GM12878 (cell line): Measurements from ENCODE around the gene WHRN. TPM values are rescaled to one million over a fixed set of nuclear protein-coding genes. Genes with fewer than 3 reads are reported as not detected.

Source experiments
- ATAC-seq: fragments of 200-7000 bp; cut with Tn5 transposase; 3 replicates; pipeline ENCODE4 v1.9.1; 2020; ENCODE audit warnings: mild to moderate bottlenecking, moderate library complexity
- BruUV-seq: library from RNA; stranded (reverse); fragments of 400-500 nt; replicated peaks from 2 replicates; lab custom pipeline; 2021; lab: Mats Ljungman, UMichigan
- CTCF ChIA-PET: fragments of 300-600 bp; sonication (Branson Sonifier 250); formaldehyde crosslinking; extraction: SDS; loops from one replicate; lab custom pipeline; 2021; ENCODE audit warnings: inconsistent platforms; lab: Yijun Ruan, JAX
- POLR2A ChIA-PET: fragments of 350-600 bp; formaldehyde crosslinking; extraction: SDS; loops from one replicate; lab custom pipeline; 2021; ENCODE audit warnings: inconsistent platforms; lab: Charles Lee
- RAD21 ChIA-PET: fragments of 300-600 bp; sonication (Branson Sonifier 250); formaldehyde crosslinking; loops from one replicate; lab custom pipeline; 2023; ENCODE audit warnings: antibody characterized with exemption; ENCODE audit not compliant: unreplicated experiment; lab: Charles Lee
- SMC1A ChIA-PET: fragments of 300-600 bp; sonication (Branson Sonifier 250); formaldehyde crosslinking; loops from one replicate; lab custom pipeline; 2023; ENCODE audit not compliant: unreplicated experiment, uncharacterized antibody; lab: Charles Lee
- DNase-seq: peaks from one replicate; pipeline ENCODE4 v3.0.0-alpha.2; 2011; ENCODE audit warnings: low read depth, low spot score
- FAIRE-seq: peaks from 3 replicates; lab custom pipeline; 2011; peaks lifted over from hg19 to GRCh38; lab: Jason Lieb, UNC
- H2AFZ ChIP-seq: 2 replicates; pipeline ENCODE4 v1.6.0; 2011; ENCODE audit warnings: low read depth, low read length, control low read depth; ENCODE audit not compliant: control insufficient read depth
- H3K27ac ChIP-seq: 2 replicates; pipeline ENCODE4 v1.5.1; 2011; ENCODE audit warnings: control low read depth; ENCODE audit not compliant: control insufficient read depth, insufficient read depth
- H3K27me3 ChIP-seq, 2 experiments: replicated peaks in 1 of 2; 2 replicates each; pipeline versions ENCODE4 v1.6.0 to v1.6.1; 2011; ENCODE audit warnings: low read length in 1 of 2; ENCODE audit not compliant: control insufficient read depth in 2 of 2, insufficient read depth in 2 of 2
- H3K36me3 ChIP-seq, 2 experiments: 2 replicates each; pipeline ENCODE4 v1.5.1; 2011; ENCODE audit warnings: low read length in 1 of 2; ENCODE audit not compliant: control insufficient read depth in 2 of 2, insufficient read depth in 2 of 2
- H3K4me1 ChIP-seq: 2 replicates; pipeline ENCODE4 v1.6.1; 2011; ENCODE audit warnings: mild to moderate bottlenecking, low read length, moderate library complexity, mixed read lengths; ENCODE audit not compliant: control insufficient read depth, insufficient read depth
- H3K4me2 ChIP-seq: 2 replicates; pipeline ENCODE4 v1.6.0; 2011; ENCODE audit warnings: control low read depth; ENCODE audit not compliant: control insufficient read depth, insufficient read depth
- H3K4me3 ChIP-seq: fragments of 200-600 bp; sonication (generic); 2 replicates; pipeline ENCODE4 v1.5.1; 2016
- H3K79me2 ChIP-seq: 2 replicates; pipeline ENCODE4 v1.6.0; 2011; ENCODE audit warnings: low read length; ENCODE audit not compliant: control insufficient read depth, insufficient read depth
- H3K9ac ChIP-seq: 2 replicates; pipeline ENCODE4 v1.8.0; 2011; ENCODE audit warnings: low read length, control low read depth, mixed read lengths; ENCODE audit not compliant: control insufficient read depth, insufficient read depth
- H3K9me3 ChIP-seq: replicated peaks from 3 replicates; pipeline ENCODE4 v1.5.1; 2011; ENCODE audit warnings: mild to moderate bottlenecking, low read length; ENCODE audit not compliant: control insufficient read depth, insufficient read depth
- H4K20me1 ChIP-seq: 2 replicates; pipeline ENCODE4 v1.6.0; 2011; ENCODE audit not compliant: control insufficient read depth, insufficient read depth
- BCL11A ChIP-seq: IDR thresholded peaks from 2 replicates; pipeline ENCODE4 v1.6.1; 2011; ENCODE audit warnings: low read depth, low read length
- CREM ChIP-seq: IDR thresholded peaks from 2 replicates; pipeline ENCODE4 v1.6.1; 2014; ENCODE audit warnings: antibody characterized with exemption, low read depth
- IRF5 ChIP-seq: fragments of 450-650 bp; IDR thresholded peaks from 2 replicates; pipeline ENCODE4 v1.6.1; 2017; ENCODE audit warnings: borderline replicate concordance
- MYB ChIP-seq: fragments of 150-350 bp; IDR thresholded peaks from 2 replicates; pipeline ENCODE4 v1.6.1; 2014; ENCODE audit warnings: mild to moderate bottlenecking, low read depth, low read length, borderline replicate concordance
- NFIC ChIP-seq: IDR thresholded peaks from 2 replicates; pipeline ENCODE4 v1.6.1; 2012; ENCODE audit warnings: low read depth, mild to moderate bottlenecking, inconsistent platforms, low read length, moderate library complexity
- ZBED1 ChIP-seq: IDR thresholded peaks from 2 replicates; pipeline ENCODE4 v1.6.1; 2016; ENCODE audit warnings: borderline replicate concordance
- WGBS: methylation state at CpG from one replicate; pipeline ENCODE4 v1.1.6; 2016; ENCODE audit warnings: low lambda C conversion rate; ENCODE audit not compliant: insufficient replicate concordance, insufficient coverage; ENCODE audit errors: missing lambda C conversion rate; 5-methylcytosine and 5-hydroxymethylcytosine counted together
- in situ Hi-C: fragments of 300-500 bp; cut with MboI; formaldehyde crosslinking; loops from 9 replicates; pipeline ENCODE4 v1.14.3; 2018; ENCODE audit warnings: mixed read lengths
- intact Hi-C: fragments of 100-400 bp; cut with micrococcal nuclease; formaldehyde crosslinking; loops from one replicate; pipeline ENCODE4 v1.14.2; 2022; ENCODE audit not compliant: unreplicated experiment
- polyA plus RNA-seq, 11 experiments: library from polyadenylated mRNA; depleted of rRNA in 4 of 11; unstranded in 6 of 11; stranded (reverse) in 5 of 11; fragments of >200 nt; fragmentation: Nextera tagmentation in 4 of 11; fragmentation: Illumina TruSeq in 1 of 11; extraction: Ambion mirVana in 4 of 11; extraction: Trizol in 1 of 11; gene quantifications; 1 replicate in 1 of 11; 2 replicates in 10 of 11; pipeline versions ENCODE4 v1.2.1 to v1.2.3, GENCODE V29; 2011 to 2016; ENCODE audit warnings: inconsistent platforms in 2 of 11, missing spikeins in 2 of 11, low read depth in 1 of 11
- total RNA-seq, 4 experiments: library from RNA; depleted of rRNA in 3 of 4; stranded (reverse); fragments of >200 nt in 3 of 4; fragmentation: Illumina TruSeq in 1 of 4; extraction: Trizol in 1 of 4; gene quantifications; 2 replicates each; pipeline versions ENCODE4 v1.2.1 to v1.2.3, GENCODE V29; 2013 to 2021
- TF ChIP-seq, protein P1 (sequence below): fragments of 450-650 bp; IDR thresholded peaks from 2 replicates; pipeline ENCODE4 v1.6.1; 2017; ENCODE audit warnings: antibody characterized with exemption, mild to moderate bottlenecking, moderate library complexity

WHRN gene
- total and polyA plus RNA-seq, 10 of the 15 experiments (the other 5 are each of a cell fraction or from before 2014, with no cell fraction given), result 0.04 to 18.2 (median 0.68) TPM; not detected in 1

- BruUV-seq, result no TSS peak
- POLR2A ChIA-PET, result interaction anchor here (1.1 kb wide), 1 partner anchor 229 kb away, joined by 3 read pairs; no protein-coding TSS in a partner anchor
- CTCF ChIA-PET, result interaction anchor here (0.8 to 1.4 kb wide), 3 partner anchors 18 to 81 kb away, joined by 3 to 4 read pairs (median 3); no protein-coding TSS in a partner anchor
- Histone ChIP-seq H3K27me3 (no peaks in the 10 kb centered on the region), H3K27ac (no peak overlapping the region), H3K4me2 (no peak overlapping the region), H2AFZ (no peak overlapping the region), H3K4me1 (no peaks in the 10 kb centered on the region), H4K20me1 (no peaks in the 10 kb centered on the region), H3K9ac (no peak overlapping the region), H3K79me2 (no peaks in the 10 kb centered on the region), H3K36me3 (no peaks in the 10 kb centered on the region), H3K4me3 (no peak overlapping the region), H3K9me3 (no peaks in the 10 kb centered on the region)
- intact Hi-C loops, result no loop called here
- WGBS, result 35% methylated on average over 18 of the region's 18 CpGs
- SMC1A ChIA-PET, result interaction anchor here (1.3 kb wide), 1 partner anchor 10 kb away, joined by 4 read pairs; no protein-coding TSS in a partner anchor
- FAIRE-seq, result no peak
- in situ Hi-C loops, result no loop called here
- TF ChIP-seq, protein P1, sequence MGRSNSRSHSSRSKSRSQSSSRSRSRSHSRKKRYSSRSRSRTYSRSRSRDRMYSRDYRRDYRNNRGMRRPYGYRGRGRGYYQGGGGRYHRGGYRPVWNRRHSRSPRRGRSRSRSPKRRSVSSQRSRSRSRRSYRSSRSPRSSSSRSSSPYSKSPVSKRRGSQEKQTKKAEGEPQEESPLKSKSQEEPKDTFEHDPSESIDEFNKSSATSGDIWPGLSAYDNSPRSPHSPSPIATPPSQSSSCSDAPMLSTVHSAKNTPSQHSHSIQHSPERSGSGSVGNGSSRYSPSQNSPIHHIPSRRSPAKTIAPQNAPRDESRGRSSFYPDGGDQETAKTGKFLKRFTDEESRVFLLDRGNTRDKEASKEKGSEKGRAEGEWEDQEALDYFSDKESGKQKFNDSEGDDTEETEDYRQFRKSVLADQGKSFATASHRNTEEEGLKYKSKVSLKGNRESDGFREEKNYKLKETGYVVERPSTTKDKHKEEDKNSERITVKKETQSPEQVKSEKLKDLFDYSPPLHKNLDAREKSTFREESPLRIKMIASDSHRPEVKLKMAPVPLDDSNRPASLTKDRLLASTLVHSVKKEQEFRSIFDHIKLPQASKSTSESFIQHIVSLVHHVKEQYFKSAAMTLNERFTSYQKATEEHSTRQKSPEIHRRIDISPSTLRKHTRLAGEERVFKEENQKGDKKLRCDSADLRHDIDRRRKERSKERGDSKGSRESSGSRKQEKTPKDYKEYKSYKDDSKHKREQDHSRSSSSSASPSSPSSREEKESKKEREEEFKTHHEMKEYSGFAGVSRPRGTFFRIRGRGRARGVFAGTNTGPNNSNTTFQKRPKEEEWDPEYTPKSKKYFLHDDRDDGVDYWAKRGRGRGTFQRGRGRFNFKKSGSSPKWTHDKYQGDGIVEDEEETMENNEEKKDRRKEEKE, result no peak
- TF ChIP-seq MYB (no peak), IRF5 (no peak), BCL11A (no peak), NFIC (no peak), CREM (no peak), ZBED1 (no peak)
- RAD21 ChIA-PET, result no interaction called here
- no peak for ATAC-seq
- DNase-seq, result no peak
These were observed 79.0 kb downstream of the WHRN start for GRCh38 chr9:114426046-114426948.
